K562 (cell line): ENCODE data around the gene GNB2. TPM values are rescaled to one million over a fixed set of nuclear protein-coding genes. Genes with fewer than 3 reads are reported as not detected.
A peak's percentile ranks its signal among the peaks of the same experiment; 100 is the strongest.

ENCODE experiments used
- BCLAF1 ChIP-seq, 2 experiments: fragments of 450-650 bp in 1 of 2; IDR thresholded peaks; 2 replicates each; pipeline ENCODE4 v1.6.1; 2011 to 2017; ENCODE audit warnings: low read depth in 2 of 2, antibody characterized with exemption in 1 of 2, borderline replicate concordance in 1 of 2, low read length in 1 of 2, mild to moderate bottlenecking in 1 of 2, mixed read lengths in 1 of 2; ENCODE audit not compliant: control insufficient read depth in 1 of 2
- CBFA2T3 ChIP-seq: fragments of 450-650 bp; IDR thresholded peaks from 2 replicates; pipeline ENCODE4 v1.6.1; 2017
- CTCFL ChIP-seq: IDR thresholded peaks from 2 replicates; pipeline ENCODE4 v1.6.1; 2011; ENCODE audit warnings: borderline replicate concordance, low read depth, mild to moderate bottlenecking, moderate library complexity, low read length; ENCODE audit not compliant: insufficient read depth, poor library complexity, severe bottlenecking
- ERF ChIP-seq: fragments of 450-650 bp; formaldehyde crosslinking; IDR thresholded peaks from 2 replicates; pipeline ENCODE4 v1.4.0; 2020; ENCODE audit warnings: mild to moderate bottlenecking, mixed read lengths
- GABPB1 ChIP-seq: sonication (generic); formaldehyde crosslinking; IDR thresholded peaks from 2 replicates; pipeline ENCODE4 v1.8.0; 2022; ENCODE audit warnings: mild to moderate bottlenecking, missing genetic modification reagents
- HOXB6 ChIP-seq: fragments of 250-450 bp; sonication (Bioruptor Pico); IDR thresholded peaks from 2 replicates; pipeline ENCODE4 v1.5.1; 2022; ENCODE audit warnings: mild to moderate bottlenecking, borderline replicate concordance
- PCBP1 ChIP-seq: fragments of 200-400 bp; formaldehyde crosslinking; IDR thresholded peaks from 2 replicates; pipeline ENCODE4 v1.6.1; 2018; ENCODE audit warnings: mild to moderate bottlenecking, low read depth, low read length; ENCODE audit not compliant: poor library complexity, severe bottlenecking
- SMARCA5 ChIP-seq: fragments of 450-650 bp; IDR thresholded peaks from 2 replicates; pipeline ENCODE4 v1.6.1; 2016
- SOX6 ChIP-seq: fragments of 450-650 bp; IDR thresholded peaks from 2 replicates; pipeline ENCODE4 v1.6.1; 2014; ENCODE audit warnings: mild to moderate bottlenecking
- ZNF217 ChIP-seq: sonication (generic); formaldehyde crosslinking; IDR thresholded peaks from 2 replicates; pipeline ENCODE4 v1.8.0; 2022; ENCODE audit warnings: mild to moderate bottlenecking, missing genetic modification reagents
- ZNF318 ChIP-seq, 2 experiments: fragments of 450-650 bp; IDR thresholded peaks; 2 replicates each; pipeline ENCODE4 v1.6.1; 2016; ENCODE audit warnings: mild to moderate bottlenecking in 2 of 2, borderline replicate concordance in 1 of 2, low read depth in 1 of 2, moderate library complexity in 1 of 2
- ZNF561 ChIP-seq: fragments of 450-650 bp; formaldehyde crosslinking; conservative IDR thresholded peaks from 2 replicates; pipeline ENCODE4 v1.4.0; 2020; ENCODE audit warnings: mild to moderate bottlenecking, moderate library complexity
- polyA plus RNA-seq, 8 experiments: library from polyadenylated mRNA; depleted of rRNA in 4 of 8; stranded (reverse) in 5 of 8; unstranded in 3 of 8; fragments of >200 nt; fragmentation: Nextera tagmentation in 2 of 8; fragmentation: Illumina TruSeq in 1 of 8; extraction: Ambion mirVana in 2 of 8; extraction: Trizol in 1 of 8; gene quantifications; 2 replicates each; pipeline versions ENCODE4 v1.2.1 to v1.2.3, GENCODE V29; 2011 to 2014; ENCODE audit warnings: inconsistent platforms in 1 of 8, missing spikeins in 1 of 8
- total RNA-seq, 7 experiments: library from RNA; depleted of rRNA in 6 of 7; stranded (reverse); fragments of >200 nt in 6 of 7; fragmentation: Illumina TruSeq in 2 of 7; extraction: Trizol in 2 of 7; gene quantifications; 2 replicates each; pipeline versions ENCODE4 v1.2.1 to v1.2.3, GENCODE V29; 2011 to 2021; ENCODE audit warnings: low replicate concordance in 1 of 7

Gene GNB2
- total and polyA plus RNA-seq, 9 of the 15 experiments (the other 6 are each of a cell fraction or from before 2014, with no cell fraction given): 0.65 to 320 (median 104) TPM

DNA sequence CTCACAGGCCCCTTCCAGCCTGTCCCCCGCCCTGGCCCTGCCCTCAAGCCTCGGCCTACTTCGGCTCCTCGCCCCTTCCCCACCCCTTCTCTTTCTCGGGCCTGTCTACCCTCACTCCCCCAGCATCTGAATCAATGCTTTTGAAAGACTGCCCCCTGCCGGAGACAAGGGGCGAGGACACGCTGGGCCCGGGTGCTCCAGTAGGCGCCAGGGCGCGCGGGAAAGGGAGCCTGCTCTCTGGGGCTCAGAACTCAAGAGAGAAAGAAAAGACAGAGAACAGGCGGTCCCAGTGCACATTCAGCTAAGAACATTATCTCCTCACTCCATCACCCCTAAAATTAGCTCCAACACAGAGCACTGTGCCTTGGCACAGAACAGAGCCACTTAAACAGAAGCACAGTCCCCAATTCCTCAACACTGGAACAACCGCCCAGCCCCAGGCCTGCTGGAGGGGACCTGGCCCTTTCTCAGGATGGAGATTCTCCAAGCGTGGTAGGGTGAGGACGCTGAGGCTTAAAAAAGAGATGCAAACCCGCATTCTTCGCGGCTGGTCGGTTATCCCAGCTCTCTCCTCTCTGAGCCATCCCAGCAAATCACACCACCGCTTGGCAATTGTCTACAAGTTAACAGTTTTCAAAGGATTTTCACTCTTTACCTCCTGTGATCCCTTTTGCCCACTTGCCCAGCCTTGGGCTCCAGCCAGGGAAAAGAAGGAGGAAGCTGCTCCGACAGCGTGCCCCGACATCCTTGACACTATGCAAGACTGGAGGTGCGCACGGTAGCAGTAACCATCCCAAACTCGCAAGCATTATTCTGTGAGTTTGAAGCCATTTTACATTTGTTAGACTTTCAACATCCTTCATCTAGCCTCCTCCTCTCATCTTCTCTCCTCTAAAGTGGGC lies 18.4 kb downstream of the GNB2 start (continued):
- TF ChIP-seq CTCFL: peak; percentile 97
- TF ChIP-seq CBFA2T3: no peak
- TF ChIP-seq ZNF318 (IDR thresholded peaks at IDR 0.05; ENCODE audit: borderline replicate concordance in 1 of 2, low read depth in 1 of 2): no peak
- no peak for TF ChIP-seq HOXB6 (CRISPR knock-in tag)
- TF ChIP-seq PCBP1: no peak
- TF ChIP-seq ZNF561 (CRISPR knock-in tag): no peak
- no peak for TF ChIP-seq SMARCA5
- TF ChIP-seq SOX6: no peak
- no peak for TF ChIP-seq ERF
- TF ChIP-seq GABPB1 (CRISPR knock-in tag): no peak; the same call in 1 of the 2 replicates
- TF ChIP-seq ZNF217 (CRISPR knock-in tag): no peak
- no peak for TF ChIP-seq BCLAF1 (IDR thresholded peaks at IDR 0.05; ENCODE audit: borderline replicate concordance in 1 of 2, control insufficient read depth in 1 of 2, low read depth in 2 of 2, low read length in 1 of 2)
